LNCAP (cell line): Measurements from ENCODE around the gene ETFA.

Source experiments
- CTCF ChIP-seq: fragments of 450-650 bp; IDR thresholded peaks from 2 replicates; pipeline ENCODE4 v1.5.1; 2017; ENCODE audit warnings: mild to moderate bottlenecking

ETFA gene

GRCh38 chr15:76203346-76204108 lies 107.7 kb downstream of the ETFA start:
- no peak for TF ChIP-seq CTCF

GRCh38 chr15:76201536-76202255 lies 109.6 kb downstream of the ETFA start:
- no peak for TF ChIP-seq CTCF

- no peak for TF ChIP-seq CTCF
These were observed 110.6 kb downstream of the ETFA start for GRCh38 chr15:76200641-76201105.

GRCh38 chr15:76200083-76200465 lies 111.2 kb downstream of the ETFA start:
- no peak for TF ChIP-seq CTCF

GRCh38 chr15:76199106-76200082 lies 111.9 kb downstream of the ETFA start:
- TF ChIP-seq CTCF: no peak

- no peak for TF ChIP-seq CTCF
These were observed 112.7 kb downstream of the ETFA start for GRCh38 chr15:76198456-76199105.
